Coronary artery (tissue), 2 donors: Measurements from ENCODE around the gene NCLN.

Source experiments
- DNase-seq: peaks from one replicate; pipeline ENCODE4 v3.0.0-alpha.2; 2017; ENCODE audit warnings: low spot score
- H3K27ac ChIP-seq, 2 donors: fragments of 200-600 bp; sonication (generic); one replicate each; pipeline ENCODE4 v1.5.1; 2016 to 2019
- H3K4me3 ChIP-seq: fragments of 200-600 bp; sonication (generic); 2 replicates; pipeline ENCODE4 v1.5.1; 2016; ENCODE audit warnings: mild to moderate bottlenecking, moderate library complexity
- CTCF ChIP-seq: fragments of 200-600 bp; sonication (generic); IDR thresholded peaks from one replicate; pipeline ENCODE4 v1.5.1; 2019; ENCODE audit warnings: antibody characterized with exemption

The NCLN gene

GRCh38 chr19:3194106-3195087, 8.7 kb downstream of the NCLN start:
- H3K27ac ChIP-seq = no peak overlapping the region
- no peak overlapping the region for H3K4me3 ChIP-seq
- no peak for TF ChIP-seq CTCF
- DNase-seq = no peak

DNA sequence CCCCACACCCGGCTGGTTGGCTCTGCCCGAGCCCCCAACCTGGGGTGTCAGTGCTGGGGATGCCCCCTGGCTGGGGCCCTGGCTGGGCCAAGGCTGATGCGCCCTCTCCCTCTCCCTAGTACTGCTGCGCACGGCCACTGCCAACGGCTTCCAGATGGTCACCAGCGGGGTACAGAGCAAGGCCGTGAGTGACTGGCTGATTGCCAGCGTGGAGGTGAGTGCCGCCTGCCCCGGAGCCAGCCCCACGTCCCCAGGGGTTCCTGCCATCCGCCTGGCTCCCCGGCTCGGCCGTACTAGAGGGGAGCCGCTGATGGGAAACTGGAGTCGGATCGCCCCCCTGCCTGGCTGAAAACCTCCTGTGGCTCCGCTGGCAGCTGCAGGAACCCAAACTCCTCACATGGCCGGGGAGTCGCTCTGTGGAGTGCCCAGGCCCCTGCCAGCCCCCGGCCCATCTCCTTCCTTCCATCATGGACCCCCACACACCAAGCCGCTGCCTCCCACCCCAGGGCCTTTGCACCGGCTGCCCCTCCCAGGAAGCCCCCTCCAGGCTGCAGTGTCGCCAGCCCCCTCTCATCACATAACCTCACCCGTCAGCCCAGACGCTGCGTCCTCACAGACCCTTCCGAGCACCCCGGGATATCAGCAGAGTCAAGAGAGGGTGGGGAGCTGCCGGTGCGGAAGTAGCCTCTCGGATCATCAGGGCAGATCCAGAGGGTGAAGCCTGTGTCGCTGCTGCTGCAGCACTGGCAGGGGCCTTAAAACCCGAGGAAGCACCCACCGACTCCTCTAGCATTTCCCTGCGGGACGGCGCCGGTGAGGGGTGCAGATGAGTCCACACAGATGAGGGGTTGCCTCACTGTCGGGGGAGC, 10.6 kb downstream of the NCLN start:
- no peak for DNase-seq
- no peak for TF ChIP-seq CTCF
- no peak overlapping the region for H3K4me3 ChIP-seq
- H3K27ac ChIP-seq = no peak overlapping the region

DNA sequence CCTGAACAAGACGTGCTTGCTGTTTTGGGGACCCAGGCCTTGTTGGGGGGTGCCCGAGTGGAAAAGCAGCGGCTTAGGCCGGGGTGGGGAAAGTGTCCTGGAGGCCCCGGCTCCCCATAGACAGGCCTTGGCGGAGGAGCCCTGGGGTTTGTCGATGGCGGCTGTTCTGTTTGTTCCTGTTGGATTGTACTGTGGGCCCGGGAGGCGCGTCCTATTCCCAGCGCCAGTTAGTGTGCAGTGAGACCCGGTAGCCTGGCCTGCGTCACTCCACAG, 11.1 kb downstream of the NCLN start:
- no peak for DNase-seq
- Histone ChIP-seq H3K4me3 (no peak overlapping the region), H3K27ac (no peak overlapping the region)
- TF ChIP-seq CTCF = no peak

GRCh38 chr19:3198901-3199700, 13.4 kb downstream of the NCLN start:
- TF ChIP-seq CTCF = no peak
- no peak overlapping the region for H3K27ac ChIP-seq
- DNase-seq = no peak
- H3K4me3 ChIP-seq = no peak overlapping the region

DNA sequence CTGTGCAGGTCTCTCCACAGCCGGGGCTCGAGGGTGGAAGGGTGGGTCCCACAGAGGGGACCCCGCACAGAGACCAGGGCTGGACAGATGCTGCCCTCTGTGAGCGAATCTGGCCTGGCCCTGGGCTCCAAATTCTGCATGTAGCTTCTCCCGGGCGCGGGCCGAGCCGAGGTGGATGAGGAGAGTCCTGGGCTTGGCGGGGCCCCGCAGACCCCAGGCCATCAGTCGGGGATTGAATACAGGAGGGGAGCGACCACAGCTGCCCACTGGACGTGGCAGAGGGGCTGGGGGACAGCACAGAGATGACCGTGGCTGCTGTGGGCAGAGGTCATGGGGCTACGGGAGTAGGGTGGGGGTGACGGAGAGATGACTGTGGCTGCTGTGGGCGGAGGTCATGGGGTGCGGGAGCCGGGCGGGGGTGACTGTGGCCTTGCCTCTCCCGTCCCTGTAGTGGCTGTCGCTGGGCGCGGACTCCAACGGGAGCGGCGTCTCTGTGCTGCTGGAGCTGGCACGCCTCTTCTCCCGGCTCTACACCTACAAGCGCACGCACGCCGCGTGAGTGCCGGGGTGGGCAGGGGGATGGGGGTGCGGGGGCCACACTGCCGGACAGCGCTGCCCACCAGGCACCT, 15.5 kb downstream of the NCLN start:
- H3K27ac ChIP-seq = no peak overlapping the region
- no peak for TF ChIP-seq CTCF
- H3K4me3 ChIP-seq = no peak overlapping the region
- no peak for DNase-seq

DNA sequence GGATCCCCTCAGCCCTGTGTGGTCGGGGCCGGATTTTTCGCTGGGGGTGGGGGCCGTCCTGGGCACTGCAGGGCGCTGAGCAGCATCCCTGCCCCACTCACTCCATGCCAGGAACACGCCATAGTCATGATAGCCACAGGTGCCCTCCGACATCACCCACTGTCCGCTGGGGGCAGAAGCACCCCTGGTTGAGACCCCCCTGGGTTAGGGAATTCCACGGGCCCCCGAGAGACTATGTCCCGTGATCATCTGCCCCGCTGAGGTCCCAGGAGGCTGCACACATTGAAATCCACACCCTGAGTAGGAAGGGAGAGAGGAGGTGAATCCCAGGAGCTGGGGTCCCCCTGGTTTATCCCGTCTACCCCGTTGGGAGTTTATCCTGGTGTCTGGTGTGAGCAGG, 16.2 kb downstream of the NCLN start:
- no peak for DNase-seq
- no peak for TF ChIP-seq CTCF
- Histone ChIP-seq H3K4me3 (no peak overlapping the region), H3K27ac (no peak overlapping the region)
